ENCODE data around the gene APOL2.

GRCh38 chr22:36222887-36223450 is 16.4 kb downstream of the APOL2 start:
- no peak for TF ChIP-seq CTCF (IDR thresholded peaks at IDR 0.05; ENCODE audit: low read length)
- no peak for TF ChIP-seq EZH2 (IDR thresholded peaks at IDR 0.05; ENCODE audit: borderline replicate concordance, low read length)
